ENCODE results near the gene SPATA6.
A peak's percentile ranks its signal among the peaks of the same experiment; 100 is the strongest.
"Not testable (repeated sequence)": the region's sequence is repeated elsewhere in the genome, so short reads cannot be mapped to it uniquely, and the experiment has no call there.

SPATA6 gene

GRCh38 chr1:48471691-48472576 is at the start of gene SPATA6:
SPATA6 (minus strand) TSS chr1:48472204; CDS start chr1:48472008, 196 bp downstream.
- peak; percentile 95 for DNase-seq

GRCh38 chr1:48519896-48520295 is 47.9 kb upstream of the SPATA6 start:
- not testable (repeated sequence) for DNase-seq

GRCh38 chr1:48506870-48507269 is 34.9 kb upstream of the SPATA6 start:
- no peak for DNase-seq

- no peak for DNase-seq
These were observed 28.8 kb upstream of the SPATA6 start for GRCh38 chr1:48500541-48501450.

- DNase-seq: no peak
These were observed 27.3 kb upstream of the SPATA6 start for GRCh38 chr1:48499211-48499735.

- DNase-seq: peak; percentile 60
These were observed 26.2 kb upstream of the SPATA6 start for GRCh38 chr1:48498096-48498791.

- DNase-seq: no peak
These were observed 23.9 kb upstream of the SPATA6 start for GRCh38 chr1:48495911-48496310.

GRCh38 chr1:48495166-48495565 is 23.2 kb upstream of the SPATA6 start:
- no peak for DNase-seq

- DNase-seq: no peak
These were observed 22.2 kb upstream of the SPATA6 start for GRCh38 chr1:48493970-48494769.

GRCh38 chr1:48493041-48493440 is 21.0 kb upstream of the SPATA6 start:
- no peak for DNase-seq

GRCh38 chr1:48492392-48492791 is 20.4 kb upstream of the SPATA6 start:
- no peak for DNase-seq

GRCh38 chr1:48488721-48489120 is 16.7 kb upstream of the SPATA6 start:
- no peak for DNase-seq

- DNase-seq: no peak
These were observed 8.5 kb upstream of the SPATA6 start for GRCh38 chr1:48480504-48480903.

GRCh38 chr1:48480023-48480422 is 8.0 kb upstream of the SPATA6 start:
- not testable (repeated sequence) for DNase-seq

GRCh38 chr1:48472638-48473037 is 634 bp upstream of the SPATA6 start:
- no peak for DNase-seq

GRCh38 chr1:48470950-48471690 is 884 bp downstream of the SPATA6 start:
- no peak for DNase-seq

- DNase-seq: no peak
These were observed 1.5 kb downstream of the SPATA6 start for GRCh38 chr1:48470481-48470855.

- DNase-seq: peak; percentile 11
These were observed 2.2 kb downstream of the SPATA6 start for GRCh38 chr1:48469616-48470480.

- DNase-seq: no peak
These were observed 5.4 kb downstream of the SPATA6 start for GRCh38 chr1:48466594-48466993.

- no peak for DNase-seq
These were observed 9.2 kb downstream of the SPATA6 start for GRCh38 chr1:48462716-48463302.

Data from CD4-positive, alpha-beta T cell treated with Interleukin-10 for 1 hour (primary cell).